H9 (cell line): Measurements from ENCODE around the gene FADS3. TPM values are rescaled to one million over a fixed set of nuclear protein-coding genes. Genes with fewer than 3 reads are reported as not detected.

ENCODE experiments used
- DNase-seq: peaks from one replicate; pipeline ENCODE4 v3.0.0-alpha.2; 2017
- H2AFZ ChIP-seq: one replicate; pipeline ENCODE4 v1.6.1; 2013; ENCODE audit warnings: mild to moderate bottlenecking, low read length, control low read depth, moderate library complexity
- H2AK5ac ChIP-seq: 2 replicates; pipeline ENCODE4 v1.6.1; 2013; ENCODE audit warnings: low read length, control low read depth, mixed read lengths; ENCODE audit not compliant: insufficient read length
- H2BK120ac ChIP-seq: one replicate; pipeline ENCODE4 v1.6.1; 2013; ENCODE audit warnings: low read depth, mild to moderate bottlenecking, low read length, control low read depth, inconsistent platforms; ENCODE audit not compliant: poor library complexity, severe bottlenecking
- H2BK12ac ChIP-seq: 2 replicates; pipeline ENCODE4 v1.6.1; 2013; ENCODE audit warnings: low read length, control low read depth, mixed read lengths, low read depth; ENCODE audit not compliant: insufficient read length
- H2BK15ac ChIP-seq: 2 replicates; pipeline ENCODE4 v1.6.1; 2013; ENCODE audit warnings: low read depth, low read length, control low read depth
- H2BK20ac ChIP-seq: one replicate; pipeline ENCODE4 v1.6.1; 2013; ENCODE audit warnings: low read depth, mild to moderate bottlenecking, low read length, control low read depth, inconsistent platforms; ENCODE audit not compliant: poor library complexity, severe bottlenecking
- H2BK5ac ChIP-seq: 2 replicates; pipeline ENCODE4 v1.6.1; 2013; ENCODE audit warnings: low read length, control low read depth, mixed read lengths; ENCODE audit not compliant: insufficient read length
- H3K14ac ChIP-seq: 2 replicates; pipeline ENCODE4 v1.6.1; 2013; ENCODE audit warnings: low read length, control low read depth; ENCODE audit not compliant: insufficient read depth
- H3K18ac ChIP-seq: 2 replicates; pipeline ENCODE4 v1.6.1; 2013; ENCODE audit warnings: low read depth, mild to moderate bottlenecking, mixed read lengths, low read length, control low read depth; ENCODE audit not compliant: insufficient read length
- H3K23ac ChIP-seq: 2 replicates; pipeline ENCODE4 v1.6.1; 2013; ENCODE audit warnings: low read length, control low read depth, mixed read lengths, low read depth; ENCODE audit not compliant: insufficient read length
- H3K23me2 ChIP-seq: 2 replicates; pipeline ENCODE4 v1.6.1; 2013; ENCODE audit warnings: low read depth, mild to moderate bottlenecking, mixed read lengths, low read length, control low read depth; ENCODE audit not compliant: insufficient read length, poor library complexity, severe bottlenecking
- H3K27ac ChIP-seq: 2 replicates; pipeline ENCODE4 v1.5.1; 2013; ENCODE audit warnings: low read length, control low read depth, mixed read lengths, low read depth; ENCODE audit not compliant: insufficient read length
- H3K27me3 ChIP-seq: 2 replicates; pipeline ENCODE4 v1.6.1; 2013; ENCODE audit warnings: low read length, control low read depth, inconsistent platforms; ENCODE audit not compliant: insufficient read depth
- H3K4ac ChIP-seq: 2 replicates; pipeline ENCODE4 v1.6.1; 2013; ENCODE audit warnings: low read depth, mild to moderate bottlenecking, control low read depth, inconsistent platforms, low read length, moderate library complexity
- H3K4me1 ChIP-seq: 2 replicates; pipeline ENCODE4 v1.6.1; 2013; ENCODE audit warnings: low read length, control low read depth, inconsistent platforms; ENCODE audit not compliant: insufficient read depth
- H3K4me2 ChIP-seq: 2 replicates; pipeline ENCODE4 v1.6.1; 2013; ENCODE audit warnings: low read length, control low read depth, mixed read lengths; ENCODE audit not compliant: insufficient read length, insufficient read depth
- H3K56ac ChIP-seq: 2 replicates; pipeline ENCODE4 v1.6.1; 2013; ENCODE audit warnings: low read depth, mild to moderate bottlenecking, mixed read lengths, low read length, control low read depth; ENCODE audit not compliant: insufficient read length
- H3K79me1 ChIP-seq: 2 replicates; pipeline ENCODE4 v1.6.1; 2013; ENCODE audit warnings: low read depth, mild to moderate bottlenecking, moderate library complexity, low read length, control low read depth, inconsistent platforms; ENCODE audit not compliant: insufficient read depth, poor library complexity, severe bottlenecking
- H3K79me2 ChIP-seq: 2 replicates; pipeline ENCODE4 v1.6.1; 2013; ENCODE audit warnings: low read length, control low read depth, inconsistent platforms; ENCODE audit not compliant: insufficient read depth
- H3K9ac ChIP-seq: 2 replicates; pipeline ENCODE4 v1.6.1; 2013; ENCODE audit warnings: low read length, control low read depth, mixed read lengths; ENCODE audit not compliant: insufficient read length; ENCODE audit errors: extremely low read depth
- H3K9me3 ChIP-seq: one replicate; pipeline ENCODE4 v1.6.1; 2013; ENCODE audit warnings: low read depth, low read length, inconsistent platforms; ENCODE audit not compliant: control insufficient read depth
- H3T11ph ChIP-seq: one replicate; pipeline ENCODE4 v1.6.1; 2013; ENCODE audit warnings: mild to moderate bottlenecking, low read length, control low read depth, inconsistent platforms
- H4K20me1 ChIP-seq: one replicate; pipeline ENCODE4 v1.6.1; 2013; ENCODE audit not compliant: control insufficient read depth, insufficient read length, insufficient read depth
- H4K5ac ChIP-seq: 2 replicates; pipeline ENCODE4 v1.6.1; 2013; ENCODE audit warnings: low read depth, mild to moderate bottlenecking, mixed read lengths, low read length, control low read depth; ENCODE audit not compliant: insufficient read length
- H4K8ac ChIP-seq: replicated peaks from 2 replicates; pipeline ENCODE4 v1.6.1; 2013; ENCODE audit warnings: low read length, control low read depth, mixed read lengths, low read depth; ENCODE audit not compliant: insufficient read length
- H4K91ac ChIP-seq: 2 replicates; pipeline ENCODE4 v1.6.1; 2013; ENCODE audit warnings: low read depth, mild to moderate bottlenecking, moderate library complexity, mixed read lengths, low read length, control low read depth; ENCODE audit not compliant: insufficient read length
- H3K27ac Mint-ChIP-seq, 3 experiments: 2 replicates in 2 of 3; 3 replicates in 1 of 3; pipeline ENCODE4 v1.8.0; 2020 to 2021; ENCODE audit warnings: mixed read lengths in 3 of 3, mild to moderate bottlenecking in 1 of 3, moderate library complexity in 1 of 3
- H3K27me3 Mint-ChIP-seq: 2 replicates; pipeline ENCODE4 v1.8.0; 2021; ENCODE audit warnings: low read depth, mild to moderate bottlenecking, moderate library complexity, mixed read lengths
- H3K36me3 Mint-ChIP-seq, 3 experiments: 2 replicates in 2 of 3; 3 replicates in 1 of 3; pipeline ENCODE4 v1.8.0; 2020 to 2021; ENCODE audit warnings: low read depth in 3 of 3, mixed read lengths in 3 of 3; ENCODE audit not compliant: insufficient read depth in 1 of 3
- H3K4me1 Mint-ChIP-seq, 2 experiments: 2 replicates each; pipeline ENCODE4 v1.8.0; 2020; ENCODE audit warnings: mixed read lengths in 2 of 2
- H3K4me3 Mint-ChIP-seq, 2 experiments: 2 replicates in 1 of 2; 3 replicates in 1 of 2; pipeline ENCODE4 v1.8.0; 2020 to 2021; ENCODE audit warnings: mild to moderate bottlenecking in 2 of 2, mixed read lengths in 2 of 2, moderate library complexity in 1 of 2
- H3K9me3 Mint-ChIP-seq, 2 experiments: 2 replicates in 1 of 2; 3 replicates in 1 of 2; pipeline ENCODE4 v1.8.0; 2020; ENCODE audit warnings: mild to moderate bottlenecking in 2 of 2, mixed read lengths in 2 of 2, moderate library complexity in 1 of 2
- CTCF ChIP-seq: fragments of 200-600 bp; sonication (generic); conservative IDR thresholded peaks from 3 replicates; pipeline ENCODE4 v1.8.0; 2021; ENCODE audit warnings: antibody characterized with exemption, mild to moderate bottlenecking
- WGBS: extraction: QIAGEN DNeasy Blood & Tissue Kit; methylation state at CpG from one replicate; pipeline ENCODE4 v1.1.7; 2013; ENCODE audit warnings: missing lambda C conversion rate, low lambda C conversion rate, mixed read lengths; ENCODE audit not compliant: insufficient read length; ENCODE audit errors: extremely low coverage; 5-methylcytosine and 5-hydroxymethylcytosine counted together
- total RNA-seq: library from RNA; stranded (reverse); gene quantifications from 2 replicates; pipeline ENCODE4 v1.2.1, GENCODE V29; 2021

Gene FADS3
- total RNA-seq, 1 experiment from 2014 or later: 34.9 TPM

DNA sequence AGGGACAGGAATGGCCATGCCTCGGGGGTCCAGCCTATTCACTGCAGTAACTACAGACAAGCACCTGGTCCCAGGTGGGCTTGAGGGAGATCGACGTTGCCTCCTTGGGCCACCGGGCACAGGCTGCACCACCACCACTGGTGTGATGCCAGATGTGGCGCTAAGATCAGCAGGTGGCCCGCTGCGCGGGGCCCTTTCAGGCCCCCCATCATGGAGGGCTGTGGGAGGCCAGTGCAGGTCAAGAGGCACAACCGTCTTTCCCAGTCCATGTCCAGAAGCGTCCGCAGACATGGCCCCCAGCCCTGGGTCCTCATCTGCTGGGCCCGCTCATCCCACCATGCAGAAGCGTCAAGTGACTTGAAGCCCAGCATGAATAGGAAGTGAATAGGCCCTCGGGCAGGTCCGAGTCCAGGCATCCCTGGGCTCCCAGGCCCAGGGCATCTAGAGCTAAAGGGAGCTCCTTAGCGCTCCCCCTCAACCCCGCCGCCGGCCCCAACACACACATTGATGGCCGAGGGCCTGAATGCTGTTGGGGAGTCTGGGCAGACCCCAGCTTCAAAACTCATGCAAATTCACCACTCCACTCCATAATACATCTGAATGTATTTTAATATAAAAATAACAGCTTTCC, 18.3 kb downstream of the FADS3 start:
- Histone ChIP-seq H3K4me2 (no peak overlapping the region), H3K23ac (no peak overlapping the region), H2AFZ (no peak overlapping the region), H3K9ac (no peak overlapping the region), H3K14ac (no peak overlapping the region), H2BK15ac (no peak overlapping the region), H3K18ac (no peak overlapping the region), H3K9me3 (no peaks in the 10 kb centered on the region), H3K23me2 (no peaks in the 10 kb centered on the region), H4K20me1 (no peaks in the 10 kb centered on the region), H3K4me1 (peaks cover 5% of the 10 kb centered on the region; the same call in 1 of the 2 replicates), H3K56ac (no peak overlapping the region), H3K27ac (no peak overlapping the region), H3K27me3 (no peaks in the 10 kb centered on the region; the same call in 1 of the 2 replicates), H2BK20ac (no peak overlapping the region), H4K91ac (no peak overlapping the region), H2AK5ac (no peak overlapping the region), H2BK5ac (no peak overlapping the region), H2BK12ac (no peak overlapping the region), H3K79me1 (no peaks in the 10 kb centered on the region), H4K5ac (no peak overlapping the region), H2BK120ac (no peak overlapping the region), H4K8ac (no peak overlapping the region), H3K79me2 (no peaks in the 10 kb centered on the region), H3T11ph (no peak overlapping the region), H3K4ac (no peak overlapping the region)
- Mint-ChIP-seq H3K27me3 (peaks cover 26% of the 10 kb centered on the region), H3K36me3 (no peaks in the 10 kb centered on the region; a peak in 1 of 7 replicates), H3K4me3 (no peak overlapping the region), H3K27ac (no peak overlapping the region), H3K9me3 (no peaks in the 10 kb centered on the region), H3K4me1 (peaks cover 29 to 30% of the 10 kb centered on the region in 2 experiments)
- no peak for TF ChIP-seq CTCF
- no CpG with 5 or more reads among the region's 20 CpGs for WGBS
- DNase-seq: no peak
